Prostate gland (tissue), 2 donors: ENCODE measurements around the gene STX12. TPM values are rescaled to one million over a fixed set of nuclear protein-coding genes. Genes with fewer than 3 reads are reported as not detected.
"Not testable (repeated sequence)": the region's sequence is repeated elsewhere in the genome, so short reads cannot be mapped to it uniquely, and the experiment has no call there.

Source experiments
- DNase-seq: peaks from one replicate; pipeline ENCODE4 v3.0.0-alpha.2; 2019; ENCODE audit warnings: low spot score
- H3K27ac ChIP-seq, 2 donors: fragments of 200-600 bp; sonication (generic); 2 replicates each; pipeline ENCODE4 v1.5.1; 2017 to 2019
- H3K27me3 ChIP-seq: fragments of 200-600 bp; sonication (generic); replicated peaks from 2 replicates; pipeline ENCODE4 v1.5.1; 2019; ENCODE audit not compliant: insufficient read depth
- H3K36me3 ChIP-seq, 2 donors: fragments of 200-600 bp; sonication (generic); 1 replicate in 1 of 2; 2 replicates in 1 of 2; pipeline versions ENCODE4 v1.5.1 to v1.8.1; 2017 to 2019
- H3K4me1 ChIP-seq: fragments of 200-600 bp; sonication (generic); replicated peaks from 2 replicates; pipeline ENCODE4 v1.5.1; 2019
- H3K4me3 ChIP-seq, 2 donors: fragments of 200-600 bp; sonication (generic); 2 replicates each; pipeline ENCODE4 v1.5.1; 2017 to 2019
- H3K9me3 ChIP-seq: fragments of 200-600 bp; sonication (generic); 2 replicates; pipeline ENCODE4 v1.5.1; 2017
- CTCF ChIP-seq, 4 experiments: fragments of 200-600 bp in 2 of 4; fragments of 450-650 bp in 2 of 4; sonication (generic) in 2 of 4; IDR thresholded peaks; 1 replicate in 3 of 4; 2 replicates in 1 of 4; pipeline ENCODE4 v1.5.1; 2016 to 2019; ENCODE audit warnings: antibody characterized with exemption in 4 of 4, mild to moderate bottlenecking in 2 of 4, moderate library complexity in 2 of 4
- POLR2A ChIP-seq: fragments of 450-650 bp; IDR thresholded peaks from one replicate; pipeline ENCODE4 v1.6.1; 2016; ENCODE audit warnings: antibody characterized with exemption, mild to moderate bottlenecking
- POLR2AphosphoS5 ChIP-seq: sonication (generic); formaldehyde crosslinking; IDR thresholded peaks from one replicate; pipeline ENCODE4 v1.6.1; 2017; ENCODE audit warnings: antibody characterized with exemption
- WGBS: methylation state at CpG from one replicate; pipeline ENCODE4 v1.1.5; 2018; 5-methylcytosine and 5-hydroxymethylcytosine counted together
- intact Hi-C: fragments of 100-400 bp; cut with DNase I; formaldehyde crosslinking; loops from one replicate; pipeline ENCODE4 v1.14.2; 2022
- total RNA-seq, 2 donors: library from RNA; depleted of rRNA; stranded (reverse); fragments of >200 nt; gene quantifications; one replicate each; pipeline ENCODE4 v1.1.0, GENCODE V29; 2016

The STX12 gene
- total RNA-seq, 2 donors from 2014 or later, result 53.1 to 64.9 TPM

- intact Hi-C loops, result no loop called here
- Histone ChIP-seq H3K36me3 (no peaks in the 10 kb centered on the region), H3K27me3 (no peaks in the 10 kb centered on the region), H3K4me1 (no peaks in the 10 kb centered on the region), H3K4me3 (no peak overlapping the region), H3K27ac (no peak overlapping the region), H3K9me3 (no peaks in the 10 kb centered on the region)
- 96% methylated on average over 3 of the region's 3 CpGs for WGBS
- TF ChIP-seq POLR2AphosphoS5 (no peak), POLR2A (no peak), CTCF (IDR thresholded peaks at IDR 0.05) (no peak)
- DNase-seq, result no peak
These were observed 9.9 kb downstream of the STX12 start for GRCh38 chr1:27782950-27783349.

- TF ChIP-seq CTCF (IDR thresholded peaks at IDR 0.05), result no peak
- H3K4me3 ChIP-seq, result no peak overlapping the region
- no peaks in the 10 kb centered on the region for H3K27me3 ChIP-seq
- no peak for DNase-seq
- H3K36me3 ChIP-seq, result no peaks in the 10 kb centered on the region
- no peaks in the 10 kb centered on the region for H3K9me3 ChIP-seq
- no peaks in the 10 kb centered on the region for H3K4me1 ChIP-seq
- intact Hi-C loops, result no loop called here
- H3K27ac ChIP-seq, result no peak overlapping the region
- 97% methylated on average over 1 of the region's 1 CpG for WGBS
These were observed 11.7 kb downstream of the STX12 start for GRCh38 chr1:27784700-27785099.

GRCh38 chr1:27785781-27786455 lies 12.9 kb downstream of the STX12 start:
- no peaks in the 10 kb centered on the region for H3K9me3 ChIP-seq
- TF ChIP-seq POLR2AphosphoS5 (no peak), CTCF (IDR thresholded peaks at IDR 0.05) (no peak), POLR2A (no peak)
- peaks cover 0 to 2% of the 10 kb centered on the region in 2 donors for H3K36me3 ChIP-seq
- H3K27me3 ChIP-seq, result no peaks in the 10 kb centered on the region
- no peak overlapping the region for H3K27ac ChIP-seq
- no peaks in the 10 kb centered on the region for H3K4me1 ChIP-seq
- no peak overlapping the region for H3K4me3 ChIP-seq
- intact Hi-C loops, result no loop called here
- DNase-seq, result no peak

- peaks cover 0 to 2% of the 10 kb centered on the region in 2 donors for H3K36me3 ChIP-seq
- H3K27ac ChIP-seq, result peak overlapping the region in 1 of 2 donors; percentile 4
- H3K4me3 ChIP-seq, result no peak overlapping the region
- H3K27me3 ChIP-seq, result no peaks in the 10 kb centered on the region
- H3K9me3 ChIP-seq, result no peaks in the 10 kb centered on the region
- intact Hi-C loops, result no loop called here
- H3K4me1 ChIP-seq, result no peaks in the 10 kb centered on the region
- DNase-seq, result no peak
- no peak for TF ChIP-seq POLR2A
- TF ChIP-seq CTCF (IDR thresholded peaks at IDR 0.05), result no peak
- no peak for TF ChIP-seq POLR2AphosphoS5
These were observed 14.9 kb downstream of the STX12 start for GRCh38 chr1:27787895-27788294.

GRCh38 chr1:27789540-27790041 lies 16.6 kb downstream of the STX12 start:
- H3K27me3 ChIP-seq, result no peaks in the 10 kb centered on the region
- no peaks in the 10 kb centered on the region for H3K4me1 ChIP-seq
- H3K9me3 ChIP-seq, result no peaks in the 10 kb centered on the region
- intact Hi-C loops, result no loop called here
- DNase-seq, result peak; percentile 40
- H3K4me3 ChIP-seq, result no peak overlapping the region
- peak overlapping the region; percentile 53 to 65 for H3K27ac ChIP-seq
- WGBS, result 58% methylated on average over 4 of the region's 4 CpGs
- TF ChIP-seq POLR2A, result no peak
- TF ChIP-seq CTCF (IDR thresholded peaks at IDR 0.05), result no peak
- TF ChIP-seq POLR2AphosphoS5, result peak; percentile 57
- H3K36me3 ChIP-seq, result peaks cover 2 to 3% of the 10 kb centered on the region in 2 donors

- H3K27me3 ChIP-seq, H3K4me3 ChIP-seq, DNase-seq, H3K4me1 ChIP-seq, H3K9me3 ChIP-seq, intact Hi-C loops, H3K36me3 ChIP-seq: not testable (repeated sequence)
- peak overlapping the region; percentile 53 to 65 for H3K27ac ChIP-seq
- 82% methylated on average over 3 of the region's 3 CpGs for WGBS
These were observed 17.3 kb downstream of the STX12 start for GRCh38 chr1:27790270-27790669.
